IPS DF 19.7 (cell line): ENCODE measurements around the gene BHLHA9.
"Not testable (repeated sequence)": the region's sequence is repeated elsewhere in the genome, so short reads cannot be mapped to it uniquely, and the experiment has no call there.

Source experiments
- DNase-seq: peaks from one replicate; pipeline ENCODE4 v3.0.0-alpha.2; 2013; ENCODE audit warnings: low read depth, low spot score

BHLHA9 gene

GRCh38 chr17:1270210-1271029 lies at the start of gene BHLHA9:
BHLHA9 (plus strand) TSS chr17:1270444; CDS start chr17:1270564, 120 bp downstream.
- no peak for DNase-seq

- DNase-seq, result no peak
Observed at GRCh38 chr17:1221209-1221608, 49.0 kb upstream of the BHLHA9 start.

GRCh38 chr17:1222321-1222720 lies 47.9 kb upstream of the BHLHA9 start:
- DNase-seq, result no peak

GRCh38 chr17:1223662-1224061 lies 46.6 kb upstream of the BHLHA9 start:
- no peak for DNase-seq

- DNase-seq, result no peak
Observed at GRCh38 chr17:1224330-1224729, 45.9 kb upstream of the BHLHA9 start.

- DNase-seq, result no peak
Observed at GRCh38 chr17:1226308-1226707, 43.9 kb upstream of the BHLHA9 start.

GRCh38 chr17:1227365-1227764 lies 42.9 kb upstream of the BHLHA9 start:
- no peak for DNase-seq

GRCh38 chr17:1227917-1228780 lies 42.1 kb upstream of the BHLHA9 start:
- DNase-seq, result no peak

GRCh38 chr17:1228781-1229348 lies 41.4 kb upstream of the BHLHA9 start:
- DNase-seq, result no peak

GRCh38 chr17:1229349-1229899 lies 40.8 kb upstream of the BHLHA9 start:
- DNase-seq, result no peak

GRCh38 chr17:1229900-1230501 lies 40.2 kb upstream of the BHLHA9 start:
- DNase-seq, result no peak

GRCh38 chr17:1231456-1231855 lies 38.8 kb upstream of the BHLHA9 start:
- no peak for DNase-seq

GRCh38 chr17:1232331-1232730 lies 37.9 kb upstream of the BHLHA9 start:
- no peak for DNase-seq

GRCh38 chr17:1232786-1233185 lies 37.5 kb upstream of the BHLHA9 start:
- no peak for DNase-seq

GRCh38 chr17:1234455-1234854 lies 35.8 kb upstream of the BHLHA9 start:
- DNase-seq, result no peak

GRCh38 chr17:1237471-1237870 lies 32.8 kb upstream of the BHLHA9 start:
- DNase-seq, result no peak

GRCh38 chr17:1239210-1239609 lies 31.0 kb upstream of the BHLHA9 start:
- no peak for DNase-seq

- DNase-seq, result not testable (repeated sequence)
Observed at GRCh38 chr17:1240426-1240825, 29.8 kb upstream of the BHLHA9 start.

GRCh38 chr17:1241929-1242328 lies 28.3 kb upstream of the BHLHA9 start:
- DNase-seq, result no peak

- DNase-seq, result no peak
Observed at GRCh38 chr17:1244606-1245012, 25.6 kb upstream of the BHLHA9 start.

- no peak for DNase-seq
Observed at GRCh38 chr17:1251866-1252608, 18.2 kb upstream of the BHLHA9 start.
